Testis (tissue), 2 donors: ENCODE data around the gene INSYN2A.

Source experiments
- CTCF ChIP-seq, 3 experiments: fragments of 450-650 bp in 2 of 3; fragments of 200-600 bp in 1 of 3; sonication (generic) in 1 of 3; IDR thresholded peaks; one replicate each; pipeline ENCODE4 v1.5.1; 2016 to 2019; ENCODE audit warnings: antibody characterized with exemption in 3 of 3, mild to moderate bottlenecking in 2 of 3, moderate library complexity in 1 of 3
- POLR2A ChIP-seq: fragments of 450-650 bp; IDR thresholded peaks from one replicate; pipeline ENCODE4 v1.6.1; 2017; ENCODE audit warnings: antibody characterized with exemption, mild to moderate bottlenecking, moderate library complexity

- no peak for TF ChIP-seq CTCF (IDR thresholded peaks at IDR 0.05)
- TF ChIP-seq POLR2A: no peak
Observed at GRCh38 chr10:127197154-127197432, 702 bp upstream of the INSYN2A start.
